Glutamatergic neuron (in vitro differentiated cells): ENCODE data around the gene FBXL3. TPM values are rescaled to one million over a fixed set of nuclear protein-coding genes. Genes with fewer than 3 reads are reported as not detected.

Source experiments
- DNase-seq: peaks from one replicate; pipeline ENCODE4 v3.0.0; 2022
- H3K27ac Mint-ChIP-seq: one replicate; pipeline ENCODE4 v1.8.0; 2020; ENCODE audit warnings: mild to moderate bottlenecking, mixed read lengths, inconsistent platforms; ENCODE audit not compliant: unreplicated experiment
- H3K27me3 Mint-ChIP-seq: one replicate; pipeline ENCODE4 v1.8.0; 2020; ENCODE audit warnings: mild to moderate bottlenecking, moderate library complexity, mixed read lengths, inconsistent platforms; ENCODE audit not compliant: unreplicated experiment
- H3K36me3 Mint-ChIP-seq: one replicate; pipeline ENCODE4 v1.8.0; 2020; ENCODE audit warnings: mild to moderate bottlenecking, mixed read lengths, inconsistent platforms; ENCODE audit not compliant: unreplicated experiment
- H3K4me1 Mint-ChIP-seq: one replicate; pipeline ENCODE4 v1.8.0; 2020; ENCODE audit warnings: mild to moderate bottlenecking, low read depth, mixed read lengths, inconsistent platforms; ENCODE audit not compliant: unreplicated experiment
- H3K4me3 Mint-ChIP-seq: one replicate; pipeline ENCODE4 v1.8.0; 2020; ENCODE audit warnings: mild to moderate bottlenecking, mixed read lengths, inconsistent platforms; ENCODE audit not compliant: unreplicated experiment
- H3K9me3 Mint-ChIP-seq: one replicate; pipeline ENCODE4 v1.8.0; 2020; ENCODE audit warnings: mild to moderate bottlenecking, moderate library complexity, mixed read lengths, inconsistent platforms; ENCODE audit not compliant: unreplicated experiment
- total RNA-seq: library from RNA; stranded (reverse); fragmentation: NEBNext Ultra II Directional; extraction: Animal tissue kit (Norgen Biotek cat#: 25700); gene quantifications from one replicate; pipeline ENCODE4 v1.2.1, GENCODE V29; 2021; ENCODE audit not compliant: unreplicated experiment
- TF ChIP-seq, protein P1 (sequence below): fragments of 200-600 bp; sonication (generic); IDR thresholded peaks from one replicate; pipeline ENCODE4 v1.5.0; 2021; ENCODE audit not compliant: partially characterized antibody, unreplicated experiment

The FBXL3 gene
- total RNA-seq, 1 donor from 2014 or later: 27.1 TPM

DNA sequence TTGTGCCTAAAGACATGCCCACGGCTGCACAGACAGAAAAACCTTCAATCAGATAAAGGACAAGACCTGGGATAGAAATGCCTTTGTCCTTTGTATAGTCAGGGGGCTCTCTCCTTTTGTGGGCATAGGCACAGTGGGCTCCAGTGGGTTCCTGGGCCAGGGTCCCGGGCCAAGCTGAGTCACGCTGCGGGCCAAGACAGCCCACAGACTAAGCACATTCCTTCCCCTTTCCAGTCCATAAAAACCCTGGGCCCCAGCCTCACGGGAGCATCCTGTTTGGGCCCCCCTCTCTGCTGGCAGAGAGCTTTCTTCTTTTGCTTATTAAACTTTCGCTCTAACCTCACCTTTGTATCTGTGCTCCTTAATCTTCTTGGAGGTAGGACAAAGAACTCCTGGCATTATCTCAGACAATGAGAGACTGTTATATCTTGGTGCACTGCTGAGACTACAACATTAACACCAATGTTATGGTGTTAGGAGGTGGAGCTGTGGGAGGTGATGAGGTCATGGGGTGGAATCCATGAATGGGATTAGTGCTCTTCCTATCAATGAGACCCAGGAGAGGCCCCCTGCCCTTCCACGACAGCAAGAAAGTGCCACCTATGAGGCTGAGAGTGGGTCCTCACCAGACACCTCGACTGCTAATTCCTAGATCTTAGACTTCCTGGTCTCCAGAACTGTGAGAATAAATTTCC lies 20.8 kb upstream of the FBXL3 start:
- Mint-ChIP-seq H3K27ac (no peak overlapping the region), H3K27me3 (no peaks in the 10 kb centered on the region), H3K36me3 (peaks cover 9% of the 10 kb centered on the region), H3K9me3 (peaks cover 6% of the 10 kb centered on the region), H3K4me3 (no peak overlapping the region), H3K4me1 (peaks cover 4% of the 10 kb centered on the region)
- TF ChIP-seq, protein P1, sequence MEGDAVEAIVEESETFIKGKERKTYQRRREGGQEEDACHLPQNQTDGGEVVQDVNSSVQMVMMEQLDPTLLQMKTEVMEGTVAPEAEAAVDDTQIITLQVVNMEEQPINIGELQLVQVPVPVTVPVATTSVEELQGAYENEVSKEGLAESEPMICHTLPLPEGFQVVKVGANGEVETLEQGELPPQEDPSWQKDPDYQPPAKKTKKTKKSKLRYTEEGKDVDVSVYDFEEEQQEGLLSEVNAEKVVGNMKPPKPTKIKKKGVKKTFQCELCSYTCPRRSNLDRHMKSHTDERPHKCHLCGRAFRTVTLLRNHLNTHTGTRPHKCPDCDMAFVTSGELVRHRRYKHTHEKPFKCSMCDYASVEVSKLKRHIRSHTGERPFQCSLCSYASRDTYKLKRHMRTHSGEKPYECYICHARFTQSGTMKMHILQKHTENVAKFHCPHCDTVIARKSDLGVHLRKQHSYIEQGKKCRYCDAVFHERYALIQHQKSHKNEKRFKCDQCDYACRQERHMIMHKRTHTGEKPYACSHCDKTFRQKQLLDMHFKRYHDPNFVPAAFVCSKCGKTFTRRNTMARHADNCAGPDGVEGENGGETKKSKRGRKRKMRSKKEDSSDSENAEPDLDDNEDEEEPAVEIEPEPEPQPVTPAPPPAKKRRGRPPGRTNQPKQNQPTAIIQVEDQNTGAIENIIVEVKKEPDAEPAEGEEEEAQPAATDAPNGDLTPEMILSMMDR: no peak
- DNase-seq: no peak

DNA sequence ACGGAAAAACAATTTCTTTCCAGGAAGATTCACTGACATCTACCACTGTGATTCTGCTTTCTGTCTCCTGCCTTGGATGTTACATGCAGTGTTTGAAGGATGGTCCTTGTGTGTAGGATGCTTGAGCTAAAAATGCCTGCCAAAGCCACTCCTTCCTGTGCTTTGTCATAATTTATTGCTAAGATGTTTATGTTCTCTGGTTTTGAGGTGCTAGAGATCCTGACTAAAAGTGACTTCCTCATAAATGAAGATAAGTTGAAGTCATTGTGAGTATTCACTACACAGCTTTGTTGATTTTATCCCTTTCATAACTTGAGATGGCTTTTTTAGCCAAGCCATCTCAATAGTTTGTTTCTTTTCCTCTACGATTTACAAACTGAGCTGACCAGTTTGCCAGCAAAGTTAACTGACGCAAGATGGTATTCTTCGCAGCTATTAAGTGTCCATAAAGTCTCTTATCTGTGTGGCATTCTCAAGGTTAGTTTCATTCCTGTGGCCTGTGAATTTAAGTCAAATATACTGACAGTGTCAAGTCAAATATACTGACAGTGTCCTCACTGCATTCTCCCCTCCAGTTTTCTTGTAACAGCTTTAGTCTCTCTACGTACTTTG lies 15.7 kb upstream of the FBXL3 start:
- Mint-ChIP-seq H3K27me3 (peaks cover 2% of the 10 kb centered on the region), H3K4me1 (peaks cover 4% of the 10 kb centered on the region), H3K4me3 (no peak overlapping the region), H3K36me3 (peaks cover 6% of the 10 kb centered on the region), H3K27ac (no peak overlapping the region), H3K9me3 (peaks cover 4% of the 10 kb centered on the region)
- DNase-seq: no peak
- TF ChIP-seq, protein P1: no peak

DNA sequence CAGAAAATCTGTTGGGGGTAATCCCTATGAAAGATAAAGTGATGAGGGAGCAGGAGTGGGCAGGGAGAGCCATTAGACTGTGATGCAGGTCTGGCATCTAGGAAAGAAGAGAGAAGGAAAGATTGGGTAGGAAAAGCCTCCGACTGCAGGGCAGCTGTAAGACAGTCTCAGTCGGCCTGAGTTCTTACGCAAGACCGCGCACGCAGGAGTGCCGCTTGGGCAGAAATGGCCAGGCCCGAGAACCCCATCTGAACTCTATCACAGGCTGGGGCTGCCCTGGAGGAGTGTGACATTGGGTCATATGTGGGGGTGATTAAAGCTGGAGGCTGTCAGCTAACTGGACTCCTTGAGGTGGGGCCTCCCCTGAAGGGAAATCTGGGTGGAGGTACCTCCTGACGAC lies 13.9 kb upstream of the FBXL3 start:
- peaks cover 4% of the 10 kb centered on the region for H3K4me1 Mint-ChIP-seq
- no peak overlapping the region for H3K4me3 Mint-ChIP-seq
- peaks cover 6% of the 10 kb centered on the region for H3K36me3 Mint-ChIP-seq
- no peaks in the 10 kb centered on the region for H3K9me3 Mint-ChIP-seq
- TF ChIP-seq, protein P1: no peak
- H3K27me3 Mint-ChIP-seq: peaks cover 2% of the 10 kb centered on the region
- H3K27ac Mint-ChIP-seq: no peak overlapping the region
- no peak for DNase-seq

DNA sequence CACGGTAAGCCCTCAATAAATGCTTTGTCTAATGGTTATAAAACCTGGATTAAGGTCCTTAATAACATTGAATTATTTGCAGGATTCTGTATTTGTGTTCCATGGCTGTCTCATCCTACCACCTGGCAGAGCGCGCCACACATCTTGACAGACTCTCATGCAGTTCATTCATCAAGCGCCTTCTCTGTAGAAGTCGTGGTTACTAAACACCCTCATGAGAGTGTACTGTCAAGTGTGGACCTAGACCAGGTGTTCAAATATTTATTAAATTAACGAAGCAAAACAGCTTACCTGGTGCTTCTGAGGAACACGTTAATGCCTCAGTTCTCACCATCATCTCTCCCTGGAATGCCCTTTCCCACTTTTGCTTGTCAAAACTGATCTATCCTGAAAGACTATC lies 13.1 kb upstream of the FBXL3 start:
- Mint-ChIP-seq H3K9me3 (no peaks in the 10 kb centered on the region), H3K27me3 (peaks cover 2% of the 10 kb centered on the region), H3K27ac (no peak overlapping the region), H3K4me3 (no peak overlapping the region), H3K4me1 (peaks cover 4% of the 10 kb centered on the region), H3K36me3 (peaks cover 6% of the 10 kb centered on the region)
- TF ChIP-seq, protein P1: no peak
- DNase-seq: no peak

DNA sequence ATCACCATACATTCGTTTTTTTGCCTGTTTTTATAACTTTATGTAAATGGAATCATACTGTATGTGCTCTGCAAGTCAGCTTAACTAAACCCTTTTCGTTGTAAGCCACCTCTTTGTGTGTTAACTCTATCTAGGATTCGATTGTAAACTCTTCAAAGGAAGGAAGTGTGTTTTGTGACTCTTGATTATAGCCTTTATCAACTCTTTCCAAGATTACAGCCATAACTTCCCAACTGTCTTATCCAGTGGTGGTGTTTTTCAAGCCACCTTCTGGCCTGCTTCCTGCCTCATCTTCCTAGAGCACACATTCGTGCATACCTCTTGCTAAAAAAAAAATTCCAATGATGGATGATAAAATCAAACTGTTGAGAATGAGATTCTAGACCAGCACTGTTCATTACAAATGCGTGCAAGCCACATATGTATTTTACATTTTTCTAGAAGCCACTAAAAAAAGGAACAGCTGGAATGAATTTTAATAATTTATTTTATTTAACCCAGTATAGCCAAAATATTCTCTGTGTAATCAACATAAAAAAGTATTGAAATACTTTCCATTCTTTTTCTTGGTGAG lies 12.0 kb upstream of the FBXL3 start:
- DNase-seq: no peak
- peaks cover 4% of the 10 kb centered on the region for H3K4me1 Mint-ChIP-seq
- no peaks in the 10 kb centered on the region for H3K9me3 Mint-ChIP-seq
- peaks cover 2% of the 10 kb centered on the region for H3K27me3 Mint-ChIP-seq
- peaks cover 6% of the 10 kb centered on the region for H3K36me3 Mint-ChIP-seq
- TF ChIP-seq, protein P1: no peak
- no peak overlapping the region for H3K4me3 Mint-ChIP-seq
- H3K27ac Mint-ChIP-seq: no peak overlapping the region
